SK-N-SH (cell line): ENCODE measurements around the gene CISTR. TPM values are rescaled to one million over a fixed set of nuclear protein-coding genes. Genes with fewer than 3 reads are reported as not detected.

ENCODE experiments used
- CTCF ChIA-PET: fragments of 300-600, 350-600 bp; formaldehyde crosslinking; extraction: SDS; loops from one replicate; lab custom pipeline; 2021; lab: Yijun Ruan, JAX
- POLR2A ChIA-PET: fragments of 350-600 bp; sonication (Branson Sonifier 250); formaldehyde crosslinking; extraction: SDS; loops from one replicate; lab custom pipeline; 2020; ENCODE audit warnings: antibody characterized with exemption, inconsistent platforms; lab: Yijun Ruan, JAX
- DNase-seq: peaks from one replicate; pipeline ENCODE4 v3.0.0; 2012
- H2AFZ ChIP-seq: fragments of 200-600 bp; sonication (generic); 2 replicates; pipeline ENCODE4 v1.8.1; 2016; ENCODE audit warnings: antibody characterized with exemption, mild to moderate bottlenecking, low read depth
- H3F3A ChIP-seq: fragments of 200-600 bp; sonication (generic); replicated peaks from 2 replicates; pipeline ENCODE3; 2016; ENCODE audit warnings: antibody characterized with exemption, mild to moderate bottlenecking; ENCODE audit not compliant: insufficient read depth
- H3K27ac ChIP-seq, 2 experiments: fragments of 200-500 bp in 1 of 2; fragments of 200-600 bp in 1 of 2; sonication (Bioruptor generic) in 1 of 2; sonication (generic), shearing (Covaris generic) in 1 of 2; 2 replicates each; pipeline versions ENCODE4 v1.5.1 to v1.6.1; 2014 to 2016; ENCODE audit warnings: low read depth in 2 of 2, inconsistent platforms in 1 of 2, low read length in 1 of 2, mild to moderate bottlenecking in 1 of 2, mixed read lengths in 1 of 2
- H3K27me3 ChIP-seq: fragments of 200-600 bp; sonication (generic), shearing (Covaris generic); 2 replicates; pipeline ENCODE4 v1.6.1; 2016; ENCODE audit warnings: mixed run types; ENCODE audit not compliant: insufficient read depth
- H3K36me3 ChIP-seq, 2 experiments: fragments of 200-500 bp in 1 of 2; fragments of 200-600 bp in 1 of 2; sonication (Bioruptor generic) in 1 of 2; sonication (generic) in 1 of 2; replicated peaks in 1 of 2; 2 replicates each; pipeline versions ENCODE3 to v1.5.1; 2014 to 2016; ENCODE audit warnings: low read length in 1 of 2, mild to moderate bottlenecking in 1 of 2; ENCODE audit not compliant: insufficient read depth in 2 of 2, control insufficient read depth in 1 of 2
- H3K4me1 ChIP-seq, 2 experiments: fragments of 200-500 bp in 1 of 2; fragments of 200-600 bp in 1 of 2; sonication (Bioruptor generic) in 1 of 2; sonication (generic), shearing (Covaris generic) in 1 of 2; 2 replicates each; pipeline versions ENCODE4 v1.5.1 to v1.6.1; 2014 to 2016; ENCODE audit warnings: low read depth in 1 of 2, low read length in 1 of 2, mixed run types in 1 of 2; ENCODE audit not compliant: insufficient read depth in 2 of 2, control insufficient read depth in 1 of 2
- H3K4me2 ChIP-seq: fragments of 200-600 bp; sonication (generic), shearing (Covaris generic); 2 replicates; pipeline ENCODE4 v1.6.1; 2017; ENCODE audit warnings: mixed run types
- H3K4me3 ChIP-seq, 2 experiments: fragments of 200-500 bp in 1 of 2; fragments of 200-600 bp in 1 of 2; sonication (Bioruptor generic) in 1 of 2; sonication (generic), shearing (Covaris generic) in 1 of 2; 2 replicates each; pipeline versions ENCODE4 v1.5.1 to v1.8.1; 2014 to 2016; ENCODE audit warnings: low read depth in 2 of 2, inconsistent platforms in 1 of 2, low read length in 1 of 2, mild to moderate bottlenecking in 1 of 2, mixed read lengths in 1 of 2, moderate library complexity in 1 of 2
- H3K79me2 ChIP-seq: fragments of 200-600 bp; sonication (generic); 2 replicates; pipeline ENCODE4 v1.8.1; 2017; ENCODE audit warnings: mild to moderate bottlenecking; ENCODE audit not compliant: insufficient read depth
- H3K9ac ChIP-seq: fragments of 200-600 bp; sonication (generic); 2 replicates; pipeline ENCODE4 v1.6.1; 2017; ENCODE audit warnings: mixed run types
- H3K9me2 ChIP-seq: fragments of 200-600 bp; sonication (generic); 2 replicates; pipeline ENCODE4 v1.6.1; 2017; ENCODE audit warnings: mixed run types
- H3K9me3 ChIP-seq: fragments of 200-600 bp; sonication (generic); 2 replicates; pipeline ENCODE4 v1.6.1; 2017; ENCODE audit warnings: mixed run types, mild to moderate bottlenecking, moderate library complexity
- H4K20me1 ChIP-seq: fragments of 200-600 bp; sonication (generic); 2 replicates; pipeline ENCODE4 v1.6.1; 2017; ENCODE audit warnings: mild to moderate bottlenecking, mixed run types; ENCODE audit not compliant: insufficient read depth
- CHD2 ChIP-seq: fragments of 150-350 bp; IDR thresholded peaks from 2 replicates; pipeline ENCODE4 v1.6.1; 2018; ENCODE audit warnings: low read length; ENCODE audit not compliant: partially characterized antibody
- CTCF ChIP-seq: fragments of 200-600 bp; sonication (generic); IDR thresholded peaks from 2 replicates; pipeline ENCODE4 v1.6.1; 2017; ENCODE audit warnings: antibody characterized with exemption, mild to moderate bottlenecking, moderate library complexity
- EP300 ChIP-seq, 2 experiments: IDR thresholded peaks; 2 replicates each; pipeline versions ENCODE4 v1.4.0 to v1.6.1; 2012; ENCODE audit warnings: borderline replicate concordance in 1 of 2, low read depth in 1 of 2, low read length in 1 of 2
- EZH2phosphoT487 ChIP-seq: fragments of 200-600 bp; sonication (generic); IDR thresholded peaks from 2 replicates; pipeline ENCODE4 v1.6.1; 2017; ENCODE audit warnings: low read depth, mixed run types, mild to moderate bottlenecking, antibody characterized with exemption, moderate library complexity, borderline replicate concordance
- FOSL2 ChIP-seq: IDR thresholded peaks from 2 replicates; pipeline ENCODE4 v1.4.0; 2012; ENCODE audit warnings: low read depth, mild to moderate bottlenecking, moderate library complexity, borderline replicate concordance
- FOXJ3 ChIP-seq: sonication (generic); formaldehyde crosslinking; IDR thresholded peaks from 2 replicates; pipeline ENCODE4 v1.5.1; 2020; ENCODE audit warnings: mild to moderate bottlenecking, missing genetic modification reagents
- MAX ChIP-seq: IDR thresholded peaks from 2 replicates; pipeline ENCODE4 v1.4.0; 2012; ENCODE audit warnings: low read depth
- MEF2A ChIP-seq: IDR thresholded peaks from 2 replicates; pipeline ENCODE4 v1.4.0; 2012; ENCODE audit warnings: low read depth, borderline replicate concordance
- NFIC ChIP-seq: IDR thresholded peaks from 2 replicates; pipeline ENCODE4 v1.4.0; 2012; ENCODE audit warnings: borderline replicate concordance
- POLR2AphosphoS5 ChIP-seq: IDR thresholded peaks from 2 replicates; pipeline ENCODE4 v1.6.1; 2012; ENCODE audit warnings: low read depth, low read length
- REST ChIP-seq: IDR thresholded peaks from 2 replicates; pipeline ENCODE4 v1.6.1; 2012; ENCODE audit warnings: mild to moderate bottlenecking, low read depth, low read length, moderate library complexity
- RXRA ChIP-seq: IDR thresholded peaks from 2 replicates; pipeline ENCODE4 v1.4.0; 2012; ENCODE audit warnings: low read depth, mild to moderate bottlenecking, borderline replicate concordance
- SMC3 ChIP-seq: IDR thresholded peaks from 2 replicates; pipeline ENCODE4 v1.6.1; 2012; ENCODE audit warnings: low read depth, low read length, improper control_type of control experiment
- TAF1 ChIP-seq: IDR thresholded peaks from 2 replicates; pipeline ENCODE4 v1.6.1; 2012; ENCODE audit warnings: low read depth, mild to moderate bottlenecking, low read length, moderate library complexity, borderline replicate concordance
- ZBTB33 ChIP-seq: IDR thresholded peaks from 2 replicates; pipeline ENCODE4 v1.4.0; 2012; ENCODE audit warnings: low read depth, borderline replicate concordance
- WGBS: methylation state at CpG from one replicate; pipeline ENCODE4 v1.1.6; 2017; ENCODE audit warnings: low lambda C conversion rate; 5-methylcytosine and 5-hydroxymethylcytosine counted together
- polyA plus RNA-seq, 3 experiments: library from polyadenylated mRNA; depleted of rRNA; stranded (reverse); fragments of >200 nt; gene quantifications; 2 replicates each; pipeline ENCODE4 v1.2.3, GENCODE V29; 2012

Gene CISTR
- polyA plus RNA-seq, 1 of the 3 experiments (the other 2 are of a cell fraction) = not detected

- ChIA-PET CTCF (interaction anchor here (2.4 to 19.3 kb wide), 3 partner anchors 7 to 34 kb away, joined by 12 to 356 read pairs (median 61); no protein-coding TSS in a partner anchor), POLR2A (no interaction called here)
- no peaks in the 10 kb centered on the region for H3K9me3 ChIP-seq
- TF ChIP-seq FOXJ3 (CRISPR knock-in tag) (no peak), RXRA (no peak), MAX (no peak), NFIC (no peak), CHD2 (no peak), REST (no peak), EZH2phosphoT487 (no peak), ZBTB33 (no peak), CTCF (no peak), MEF2A (no peak), POLR2AphosphoS5 (no peak), SMC3 (no peak), FOSL2 (no peak), EP300 (IDR thresholded peaks at IDR 0.05; ENCODE audit: borderline replicate concordance in 1 of 2, low read depth in 1 of 2, low read length in 1 of 2) (no peak), TAF1 (no peak)
- H3F3A ChIP-seq = peaks cover 15% of the 10 kb centered on the region
- H3K27ac ChIP-seq = no peak overlapping the region
- no peaks in the 10 kb centered on the region for H3K79me2 ChIP-seq
- H4K20me1 ChIP-seq = no peaks in the 10 kb centered on the region
- no peak for DNase-seq
- H3K9me2 ChIP-seq = no peaks in the 10 kb centered on the region
- H3K36me3 ChIP-seq = no peaks in the 10 kb centered on the region
- no peak overlapping the region for H3K4me3 ChIP-seq
- no peak overlapping the region for H3K4me2 ChIP-seq
- no peak overlapping the region for H2AFZ ChIP-seq
- no peak overlapping the region for H3K9ac ChIP-seq
- WGBS = 72% methylated on average over 6 of the region's 6 CpGs
- H3K27me3 ChIP-seq = peaks cover 65% of the 10 kb centered on the region
- H3K4me1 ChIP-seq = peaks cover 0 to 8% of the 10 kb centered on the region in 2 experiments; a peak in 1 of 4 replicates
Measured at GRCh38 chr12:53736592-53736991, 15.2 kb downstream of the CISTR start.
